Endothelial cell of umbilical vein (primary cell): ENCODE data around the gene QSER1. TPM values are rescaled to one million over a fixed set of nuclear protein-coding genes. Genes with fewer than 3 reads are reported as not detected.

Source experiments
- BruUV-seq: library from RNA; stranded (reverse); fragments of 400-500 nt; replicated peaks from 2 replicates; lab custom pipeline; 2021; lab: Mats Ljungman, UMichigan
- CTCF ChIA-PET: fragments of 300-600, 350-600 bp; sonication (Branson Sonifier 250); formaldehyde crosslinking; loops from one replicate; lab custom pipeline; 2021; ENCODE audit warnings: antibody characterized with exemption, inconsistent platforms; lab: Charles Lee
- POLR2A ChIA-PET: fragments of 300-600, 350-600 bp; sonication (Branson Sonifier 250); formaldehyde crosslinking; loops from one replicate; lab custom pipeline; 2021; ENCODE audit warnings: antibody characterized with exemption, inconsistent platforms; lab: Charles Lee
- DNase-seq: peaks from one replicate; pipeline ENCODE4 v3.0.0-alpha.2; 2011; ENCODE audit warnings: low read depth, low spot score
- FAIRE-seq: peaks from 2 replicates; lab custom pipeline; 2011; peaks lifted over from hg19 to GRCh38; lab: Jason Lieb, UNC
- H2AFZ ChIP-seq: 2 replicates; pipeline ENCODE4 v1.6.0; 2012; ENCODE audit warnings: low read depth, low read length, control low read depth, inconsistent platforms
- H3K27ac ChIP-seq: 2 replicates; pipeline ENCODE4 v1.5.1; 2011; ENCODE audit warnings: low read depth, mild to moderate bottlenecking, control low read depth, low read length, moderate library complexity; ENCODE audit not compliant: insufficient read depth
- H3K27me3 ChIP-seq, 2 experiments: 2 replicates each; pipeline versions ENCODE4 v1.6.0 to v1.6.1; 2011; ENCODE audit warnings: low read length in 2 of 2, mixed read lengths in 1 of 2; ENCODE audit not compliant: control insufficient read depth in 2 of 2, insufficient read depth in 2 of 2
- H3K36me3 ChIP-seq, 2 experiments: 2 replicates in 1 of 2; 3 replicates in 1 of 2; pipeline ENCODE4 v1.5.1; 2011; ENCODE audit warnings: low read length in 2 of 2, mild to moderate bottlenecking in 1 of 2, moderate library complexity in 1 of 2; ENCODE audit not compliant: control insufficient read depth in 2 of 2, insufficient read depth in 2 of 2; ENCODE audit errors: extremely low read depth in 1 of 2
- H3K4me1 ChIP-seq: 3 replicates; pipeline ENCODE4 v1.5.1; 2011; ENCODE audit warnings: mild to moderate bottlenecking, low read length; ENCODE audit not compliant: control insufficient read depth, insufficient read depth; ENCODE audit errors: extremely low read depth
- H3K4me2 ChIP-seq: 2 replicates; pipeline ENCODE4 v1.6.1; 2011; ENCODE audit warnings: low read length, control low read depth, mixed read lengths; ENCODE audit not compliant: insufficient read depth
- H3K4me3 ChIP-seq, 3 experiments: fragments of 200-600 bp in 1 of 3; sonication (generic), shearing (Covaris generic) in 1 of 3; replicated peaks in 1 of 3; 2 replicates each; pipeline ENCODE4 v1.5.1; 2011 to 2016; ENCODE audit warnings: control low read depth in 3 of 3, low read length in 3 of 3, mild to moderate bottlenecking in 2 of 3, inconsistent platforms in 1 of 3, low read depth in 1 of 3, moderate library complexity in 1 of 3; ENCODE audit not compliant: insufficient read depth in 1 of 3
- H3K79me2 ChIP-seq: 2 replicates; pipeline ENCODE4 v1.6.0; 2012; ENCODE audit warnings: low read length, inconsistent platforms; ENCODE audit not compliant: control insufficient read depth, insufficient read depth
- H3K9ac ChIP-seq: replicated peaks from 2 replicates; pipeline ENCODE3; 2011; ENCODE audit warnings: low read length, control low read depth; ENCODE audit not compliant: insufficient read depth; ENCODE audit errors: extremely low read depth
- H3K9me1 ChIP-seq: replicated peaks from 3 replicates; pipeline ENCODE4 v1.6.0; 2011; ENCODE audit warnings: mild to moderate bottlenecking, low read length; ENCODE audit not compliant: control insufficient read depth, insufficient read depth; ENCODE audit errors: extremely low read depth
- H3K9me3 ChIP-seq: replicated peaks from 2 replicates; pipeline ENCODE4 v1.5.1; 2012; ENCODE audit warnings: low read length, inconsistent platforms; ENCODE audit not compliant: control insufficient read depth, insufficient read depth
- H4K20me1 ChIP-seq: replicated peaks from 2 replicates; pipeline ENCODE3; 2011; ENCODE audit warnings: mild to moderate bottlenecking, low read length; ENCODE audit not compliant: control insufficient read depth, insufficient read depth; ENCODE audit errors: extremely low read depth
- EZH2 ChIP-seq: IDR thresholded peaks from 2 replicates; pipeline ENCODE4 v1.6.1; 2012; ENCODE audit warnings: borderline replicate concordance, low read depth, mild to moderate bottlenecking, moderate library complexity, low read length, inconsistent platforms; ENCODE audit not compliant: severe bottlenecking
- FOS ChIP-seq: IDR thresholded peaks from 2 replicates; pipeline ENCODE4 v1.6.1; 2011; ENCODE audit warnings: mild to moderate bottlenecking, low read length, moderate library complexity, borderline replicate concordance; ENCODE audit not compliant: insufficient read depth
- GATA2 ChIP-seq: IDR thresholded peaks from 2 replicates; pipeline ENCODE4 v1.7.0; 2011; ENCODE audit warnings: low read depth, mild to moderate bottlenecking, moderate library complexity, mixed read lengths, low read length; ENCODE audit not compliant: insufficient read length, insufficient read depth
- JUN ChIP-seq: IDR thresholded peaks from 2 replicates; pipeline ENCODE4 v1.6.1; 2011; ENCODE audit warnings: borderline replicate concordance, low read depth; ENCODE audit not compliant: insufficient read length, insufficient read depth
- MYC ChIP-seq: IDR thresholded peaks from one replicate; pipeline ENCODE4 v1.6.1; 2011; ENCODE audit warnings: mild to moderate bottlenecking, low read depth, low read length
- POLR2A ChIP-seq: IDR thresholded peaks from 2 replicates; pipeline ENCODE4 v1.6.1; 2012; ENCODE audit warnings: low read depth, mild to moderate bottlenecking, control low read depth, low read length
- POLR2AphosphoS5 ChIP-seq: IDR thresholded peaks from 2 replicates; pipeline ENCODE4 v1.6.1; 2012; ENCODE audit warnings: low read depth, mild to moderate bottlenecking, control low read depth, low read length, moderate library complexity; ENCODE audit not compliant: insufficient read depth
- dilution Hi-C: fragments of 300-500 bp; cut with MboI; formaldehyde crosslinking; loops from one replicate; pipeline ENCODE4 v1.15.0; 2019; ENCODE audit warnings: low sequenced_read_pairs; ENCODE audit not compliant: extremely low pct_ligation_motif_present
- intact Hi-C: fragments of 100-400 bp; cut with micrococcal nuclease; formaldehyde crosslinking; loops from one replicate; pipeline ENCODE4 v1.10.0; 2022
- polyA plus RNA-seq, 4 experiments: library from polyadenylated mRNA; depleted of rRNA in 3 of 4; stranded (reverse) in 3 of 4; unstranded in 1 of 4; fragments of >200 nt; gene quantifications; 2 replicates each; pipeline versions ENCODE4 v1.2.1 to v1.2.3, GENCODE V29; 2011 to 2012; ENCODE audit warnings: missing spikeins in 1 of 4
- total RNA-seq: library from RNA; stranded (reverse); gene quantifications from 2 replicates; pipeline ENCODE4 v1.2.3, GENCODE V29; 2021
- TF ChIP-seq, protein P1 (sequence below): IDR thresholded peaks from 2 replicates; pipeline ENCODE4 v1.6.1; 2011; ENCODE audit not compliant: insufficient read depth, insufficient read length
- TF ChIP-seq, protein P2 (sequence below), 2 donors: IDR thresholded peaks; 1 replicate in 1 of 2; 2 replicates in 1 of 2; pipeline ENCODE4 v1.5.1; 2011; ENCODE audit warnings: low read length in 2 of 2, mild to moderate bottlenecking in 2 of 2, moderate library complexity in 2 of 2, control low read depth in 1 of 2, inconsistent platforms in 1 of 2, low read depth in 1 of 2; ENCODE audit not compliant: insufficient read depth in 1 of 2; ENCODE audit errors: extremely low read depth in 1 of 2

The QSER1 gene
- total and polyA plus RNA-seq, 2 donors (not counting 3 experiments of a cell fraction or from before 2014, with no cell fraction given) = 5.5 to 36.6 TPM

DNA sequence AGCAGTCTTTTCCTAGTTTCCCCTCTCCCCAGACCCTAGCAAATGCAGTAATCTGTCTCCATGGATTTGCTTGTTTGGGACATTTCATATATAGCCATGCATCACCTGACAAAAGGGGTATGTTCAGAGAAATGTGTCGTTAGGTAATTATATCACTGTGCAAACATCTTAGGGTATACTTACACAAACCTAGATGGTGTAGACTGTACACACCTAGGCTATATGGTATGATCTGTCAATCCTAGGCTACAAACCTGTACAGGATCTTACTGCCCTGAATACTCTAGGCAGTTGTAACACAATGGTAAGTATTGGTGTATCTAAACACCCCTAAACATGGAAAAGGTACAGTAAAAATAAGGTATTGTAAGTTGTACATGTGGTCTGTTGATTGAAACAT is 23.8 kb downstream of the QSER1 start:
- no peaks in the 10 kb centered on the region for H3K4me1 ChIP-seq
- peaks cover 3% of the 10 kb centered on the region for H3K9me1 ChIP-seq
- CTCF ChIA-PET = no interaction called here
- no peak for DNase-seq
- intact Hi-C loops (no loop called here), dilution Hi-C loops (no loop called here)
- H2AFZ ChIP-seq = no peak overlapping the region
- TF ChIP-seq, protein P1, sequence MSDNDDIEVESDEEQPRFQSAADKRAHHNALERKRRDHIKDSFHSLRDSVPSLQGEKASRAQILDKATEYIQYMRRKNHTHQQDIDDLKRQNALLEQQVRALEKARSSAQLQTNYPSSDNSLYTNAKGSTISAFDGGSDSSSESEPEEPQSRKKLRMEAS = no peak
- H3K4me2 ChIP-seq = no peak overlapping the region
- H3K27me3 ChIP-seq = no peaks in the 10 kb centered on the region
- H3K9ac ChIP-seq = no peak overlapping the region
- H3K36me3 ChIP-seq = no peaks in the 10 kb centered on the region
- BruUV-seq = no TSS peak
- H4K20me1 ChIP-seq = no peaks in the 10 kb centered on the region
- no peak overlapping the region for H3K4me3 ChIP-seq
- H3K79me2 ChIP-seq = peaks cover 56% of the 10 kb centered on the region
- H3K27ac ChIP-seq = no peak overlapping the region
- H3K9me3 ChIP-seq = no peaks in the 10 kb centered on the region
- FAIRE-seq = no peak
- POLR2A ChIA-PET = no interaction called here

DNA sequence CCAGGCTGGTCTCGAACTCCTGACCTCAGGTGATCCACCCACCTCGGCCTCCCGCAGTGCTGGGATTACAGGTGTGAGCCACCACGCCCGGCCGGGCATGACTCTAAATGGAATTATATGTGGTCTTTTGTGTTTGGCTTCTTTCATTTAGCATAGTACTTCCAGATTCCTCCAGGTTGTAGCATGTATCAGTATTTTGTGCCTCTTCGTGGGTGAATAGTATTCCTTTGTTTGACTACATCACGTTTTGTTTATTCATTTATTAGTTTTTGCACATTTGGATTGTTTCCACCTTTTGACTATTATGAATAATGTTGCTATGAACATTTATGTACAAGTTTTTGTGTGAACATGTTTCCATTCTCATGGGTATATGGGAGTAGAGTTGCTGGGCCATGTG is 24.4 kb downstream of the QSER1 start:
- H3K27me3 ChIP-seq = no peaks in the 10 kb centered on the region
- POLR2A ChIA-PET = no interaction called here
- BruUV-seq = no TSS peak
- no peak overlapping the region for H3K4me2 ChIP-seq
- peaks cover 3% of the 10 kb centered on the region for H3K9me1 ChIP-seq
- H3K9ac ChIP-seq = no peak overlapping the region
- CTCF ChIA-PET = no interaction called here
- no peak overlapping the region for H3K27ac ChIP-seq
- no peak for DNase-seq
- no peaks in the 10 kb centered on the region for H3K9me3 ChIP-seq
- FAIRE-seq = no peak
- H3K79me2 ChIP-seq = peaks cover 50% of the 10 kb centered on the region
- no peaks in the 10 kb centered on the region for H3K4me1 ChIP-seq
- no peaks in the 10 kb centered on the region for H3K36me3 ChIP-seq
- TF ChIP-seq, protein P1 = no peak
- TF ChIP-seq MYC = no peak
- no peak for TF ChIP-seq JUN
- no peak for TF ChIP-seq GATA2
- TF ChIP-seq, protein P2, sequence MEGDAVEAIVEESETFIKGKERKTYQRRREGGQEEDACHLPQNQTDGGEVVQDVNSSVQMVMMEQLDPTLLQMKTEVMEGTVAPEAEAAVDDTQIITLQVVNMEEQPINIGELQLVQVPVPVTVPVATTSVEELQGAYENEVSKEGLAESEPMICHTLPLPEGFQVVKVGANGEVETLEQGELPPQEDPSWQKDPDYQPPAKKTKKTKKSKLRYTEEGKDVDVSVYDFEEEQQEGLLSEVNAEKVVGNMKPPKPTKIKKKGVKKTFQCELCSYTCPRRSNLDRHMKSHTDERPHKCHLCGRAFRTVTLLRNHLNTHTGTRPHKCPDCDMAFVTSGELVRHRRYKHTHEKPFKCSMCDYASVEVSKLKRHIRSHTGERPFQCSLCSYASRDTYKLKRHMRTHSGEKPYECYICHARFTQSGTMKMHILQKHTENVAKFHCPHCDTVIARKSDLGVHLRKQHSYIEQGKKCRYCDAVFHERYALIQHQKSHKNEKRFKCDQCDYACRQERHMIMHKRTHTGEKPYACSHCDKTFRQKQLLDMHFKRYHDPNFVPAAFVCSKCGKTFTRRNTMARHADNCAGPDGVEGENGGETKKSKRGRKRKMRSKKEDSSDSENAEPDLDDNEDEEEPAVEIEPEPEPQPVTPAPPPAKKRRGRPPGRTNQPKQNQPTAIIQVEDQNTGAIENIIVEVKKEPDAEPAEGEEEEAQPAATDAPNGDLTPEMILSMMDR (IDR thresholded peaks at IDR 0.05; ENCODE audit: extremely low read depth in 1 of 2, insufficient read depth in 1 of 2, low read depth in 1 of 2, low read length in 2 of 2) = no peak
- TF ChIP-seq FOS = no peak
- TF ChIP-seq EZH2 = no peak
- no peak for TF ChIP-seq POLR2AphosphoS5
- TF ChIP-seq POLR2A = no peak
- no peak overlapping the region for H2AFZ ChIP-seq
- dilution Hi-C loops (no loop called here), intact Hi-C loops (no loop called here)
- no peak overlapping the region for H3K4me3 ChIP-seq
- no peaks in the 10 kb centered on the region for H4K20me1 ChIP-seq
